Esophagus muscularis mucosa (tissue), 4 donors: ENCODE results near the gene ADD2. TPM values are rescaled to one million over a fixed set of nuclear protein-coding genes. Genes with fewer than 3 reads are reported as not detected.

Source experiments
- DNase-seq: peaks from one replicate; pipeline ENCODE4 v3.0.0-alpha.2; 2017; ENCODE audit errors: extremely low spot score
- H3K27ac ChIP-seq, 4 donors: fragments of 200-600 bp; sonication (generic); replicated peaks in 1 of 4; 1 replicate in 3 of 4; 2 replicates in 1 of 4; pipeline ENCODE4 v1.5.1; 2016 to 2019; ENCODE audit warnings: mild to moderate bottlenecking in 1 of 4
- H3K27me3 ChIP-seq, 4 donors: fragments of 200-600 bp; sonication (generic); one replicate each; pipeline versions ENCODE4 v1.5.1 to v1.6.0; 2016 to 2019
- H3K36me3 ChIP-seq, 4 donors: fragments of 200-600 bp; sonication (generic); one replicate each; pipeline ENCODE4 v1.5.1; 2016 to 2019
- H3K4me1 ChIP-seq, 4 donors: fragments of 200-600 bp; sonication (generic); one replicate each; pipeline ENCODE4 v1.5.1; 2016 to 2019
- H3K4me3 ChIP-seq, 4 donors: fragments of 200-600 bp; sonication (generic); 1 replicate in 2 of 4; 2 replicates in 2 of 4; pipeline ENCODE4 v1.5.1; 2016 to 2019; ENCODE audit warnings: mild to moderate bottlenecking in 4 of 4, moderate library complexity in 1 of 4
- H3K9me3 ChIP-seq, 4 donors: fragments of 200-600 bp; sonication (generic); 1 replicate in 3 of 4; 2 replicates in 1 of 4; pipeline ENCODE4 v1.5.1; 2016 to 2019
- EP300 ChIP-seq: sonication (generic); formaldehyde crosslinking; IDR thresholded peaks from one replicate; pipeline ENCODE4 v1.6.1; 2017; ENCODE audit warnings: antibody characterized with exemption
- POLR2A ChIP-seq: fragments of 450-650 bp; IDR thresholded peaks from one replicate; pipeline ENCODE4 v1.6.1; 2017; ENCODE audit warnings: antibody characterized with exemption, moderate library complexity, mild to moderate bottlenecking, low read depth
- POLR2AphosphoS5 ChIP-seq, 2 donors: sonication (generic); formaldehyde crosslinking; IDR thresholded peaks; one replicate each; pipeline ENCODE4 v1.6.1; 2017; ENCODE audit warnings: antibody characterized with exemption in 2 of 2
- WGBS: methylation state at CpG from one replicate; pipeline ENCODE4 v1.1.5; 2018; 5-methylcytosine and 5-hydroxymethylcytosine counted together
- intact Hi-C: fragments of 100-400 bp; cut with DNase I; formaldehyde crosslinking; loops from one replicate; pipeline ENCODE4 v1.15.1; 2023
- total RNA-seq, 4 donors: library from RNA; depleted of rRNA; stranded (reverse); fragments of >200 nt; gene quantifications; one replicate each; pipeline versions ENCODE4 v1.1.0 to v1.2.1, GENCODE V29; 2016
- TF ChIP-seq, protein P1 (sequence below), 3 experiments: fragments of 200-600 bp in 2 of 3; fragments of 450-650 bp in 1 of 3; sonication (generic) in 2 of 3; IDR thresholded peaks; one replicate each; pipeline ENCODE4 v1.5.1; 2017 to 2019; ENCODE audit warnings: antibody characterized with exemption in 3 of 3, mild to moderate bottlenecking in 2 of 3, moderate library complexity in 1 of 3

Gene ADD2
- total RNA-seq, 4 donors from 2014 or later, result 2.5 to 8.6 (median 5.0) TPM

DNA sequence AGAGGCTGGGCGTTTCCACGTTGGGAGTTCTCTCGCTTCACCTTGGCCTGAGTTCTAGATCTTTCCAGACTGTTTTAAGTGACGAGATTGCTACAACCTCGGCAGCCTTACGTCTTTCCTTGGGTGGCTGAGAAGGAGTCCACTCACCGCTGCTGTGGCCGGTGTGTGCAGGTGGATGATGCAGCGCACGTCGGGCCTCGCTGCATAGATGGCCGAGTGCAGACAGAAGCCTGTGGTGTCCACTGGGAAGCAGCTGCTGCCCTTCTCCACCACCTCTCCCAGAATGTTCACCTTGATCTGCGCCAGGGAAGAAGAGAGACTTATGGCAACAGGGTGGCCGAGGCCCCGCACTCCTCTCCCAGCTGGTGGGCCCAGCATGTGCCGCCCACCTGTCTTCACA is 75.7 kb downstream of the ADD2 start:
- H3K9me3 ChIP-seq, result no peaks in the 10 kb centered on the region
- H3K36me3 ChIP-seq, result no peaks in the 10 kb centered on the region
- H3K4me1 ChIP-seq, result no peaks in the 10 kb centered on the region
- peaks cover 0 to 22% (median 0%) of the 10 kb centered on the region in 4 donors for H3K27me3 ChIP-seq
- TF ChIP-seq, protein P1, sequence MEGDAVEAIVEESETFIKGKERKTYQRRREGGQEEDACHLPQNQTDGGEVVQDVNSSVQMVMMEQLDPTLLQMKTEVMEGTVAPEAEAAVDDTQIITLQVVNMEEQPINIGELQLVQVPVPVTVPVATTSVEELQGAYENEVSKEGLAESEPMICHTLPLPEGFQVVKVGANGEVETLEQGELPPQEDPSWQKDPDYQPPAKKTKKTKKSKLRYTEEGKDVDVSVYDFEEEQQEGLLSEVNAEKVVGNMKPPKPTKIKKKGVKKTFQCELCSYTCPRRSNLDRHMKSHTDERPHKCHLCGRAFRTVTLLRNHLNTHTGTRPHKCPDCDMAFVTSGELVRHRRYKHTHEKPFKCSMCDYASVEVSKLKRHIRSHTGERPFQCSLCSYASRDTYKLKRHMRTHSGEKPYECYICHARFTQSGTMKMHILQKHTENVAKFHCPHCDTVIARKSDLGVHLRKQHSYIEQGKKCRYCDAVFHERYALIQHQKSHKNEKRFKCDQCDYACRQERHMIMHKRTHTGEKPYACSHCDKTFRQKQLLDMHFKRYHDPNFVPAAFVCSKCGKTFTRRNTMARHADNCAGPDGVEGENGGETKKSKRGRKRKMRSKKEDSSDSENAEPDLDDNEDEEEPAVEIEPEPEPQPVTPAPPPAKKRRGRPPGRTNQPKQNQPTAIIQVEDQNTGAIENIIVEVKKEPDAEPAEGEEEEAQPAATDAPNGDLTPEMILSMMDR (IDR thresholded peaks at IDR 0.05), result no peak
- TF ChIP-seq EP300, result no peak
- TF ChIP-seq POLR2A, result no peak
- no peak for TF ChIP-seq POLR2AphosphoS5 (IDR thresholded peaks at IDR 0.05)
- no peak overlapping the region for H3K4me3 ChIP-seq
- no peak for DNase-seq
- intact Hi-C loops, result no loop called here
- 97% methylated on average over 14 of the region's 17 CpGs for WGBS
- H3K27ac ChIP-seq, result no peak overlapping the region

DNA sequence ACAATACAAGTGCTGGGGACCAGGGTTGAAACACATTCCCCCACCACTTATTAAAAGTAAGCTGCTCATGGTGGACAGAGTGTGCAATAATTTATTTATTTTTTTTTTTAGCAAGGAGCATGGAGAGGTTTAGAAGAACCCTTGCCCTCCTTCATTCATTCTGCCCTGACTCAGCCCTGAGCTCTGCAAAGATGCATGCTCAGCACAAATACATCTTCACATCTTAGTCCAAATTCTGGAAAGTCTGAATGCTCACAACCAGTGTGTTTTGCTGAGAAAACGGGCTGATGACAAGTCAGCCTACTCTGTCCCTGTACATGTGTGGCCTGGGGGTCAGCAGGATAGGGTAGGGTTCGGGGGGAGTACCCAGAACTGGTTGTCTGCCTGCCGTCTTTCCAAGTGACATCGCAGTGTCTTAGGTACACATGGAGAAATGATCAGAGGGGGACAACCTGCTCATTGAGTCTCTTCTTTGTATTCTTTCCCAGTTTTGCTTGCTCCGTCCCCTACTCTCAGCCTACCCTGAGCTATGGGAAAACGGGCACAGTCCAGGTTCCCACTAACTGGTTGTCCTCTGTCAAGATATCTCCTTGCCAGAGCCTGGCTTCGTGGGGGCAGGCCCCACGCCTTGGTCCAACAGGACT is 76.4 kb downstream of the ADD2 start:
- no peak for DNase-seq
- intact Hi-C loops, result no loop called here
- Histone ChIP-seq H3K27me3 (peaks cover 0 to 15% (median 0%) of the 10 kb centered on the region in 4 donors), H3K27ac (no peak overlapping the region), H3K4me1 (peaks cover 0 to 6% (median 3%) of the 10 kb centered on the region in 4 donors), H3K4me3 (no peak overlapping the region), H3K9me3 (no peaks in the 10 kb centered on the region), H3K36me3 (no peaks in the 10 kb centered on the region)
- 94% methylated on average over 8 of the region's 8 CpGs for WGBS
- no peak for TF ChIP-seq POLR2AphosphoS5 (IDR thresholded peaks at IDR 0.05)
- TF ChIP-seq, protein P1 (IDR thresholded peaks at IDR 0.05), result no peak
- no peak for TF ChIP-seq EP300
- no peak for TF ChIP-seq POLR2A

DNA sequence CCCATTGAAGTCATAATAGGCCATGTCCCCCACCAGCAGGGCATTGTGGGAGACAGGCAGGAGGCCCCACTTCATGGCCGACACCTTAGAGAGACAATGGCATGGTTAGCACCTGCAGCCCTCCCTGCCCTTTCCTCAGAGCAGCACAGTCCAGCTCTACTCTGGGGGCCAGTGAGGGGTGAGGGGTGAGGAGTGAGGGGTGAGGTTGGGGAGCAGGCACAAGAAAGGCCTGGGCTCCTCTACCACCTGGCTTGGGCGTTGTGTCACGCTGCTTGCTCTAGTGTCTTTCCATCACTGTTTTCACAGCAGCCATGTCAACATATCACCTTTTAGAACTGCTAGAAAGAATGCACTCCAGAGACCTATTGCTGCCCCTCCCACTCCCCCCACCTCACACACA is 77.2 kb downstream of the ADD2 start:
- Histone ChIP-seq H3K27ac (no peak overlapping the region), H3K9me3 (no peaks in the 10 kb centered on the region), H3K36me3 (no peaks in the 10 kb centered on the region), H3K4me1 (peaks cover 0 to 7% (median 3%) of the 10 kb centered on the region in 4 donors), H3K27me3 (peaks cover 0 to 11% (median 0%) of the 10 kb centered on the region in 4 donors), H3K4me3 (no peak overlapping the region)
- TF ChIP-seq POLR2A (no peak), POLR2AphosphoS5 (IDR thresholded peaks at IDR 0.05) (no peak), EP300 (no peak)
- TF ChIP-seq, protein P1 (IDR thresholded peaks at IDR 0.05), result no peak
- 87% methylated on average over 3 of the region's 3 CpGs for WGBS
- no peak for DNase-seq
- intact Hi-C loops, result no loop called here

DNA sequence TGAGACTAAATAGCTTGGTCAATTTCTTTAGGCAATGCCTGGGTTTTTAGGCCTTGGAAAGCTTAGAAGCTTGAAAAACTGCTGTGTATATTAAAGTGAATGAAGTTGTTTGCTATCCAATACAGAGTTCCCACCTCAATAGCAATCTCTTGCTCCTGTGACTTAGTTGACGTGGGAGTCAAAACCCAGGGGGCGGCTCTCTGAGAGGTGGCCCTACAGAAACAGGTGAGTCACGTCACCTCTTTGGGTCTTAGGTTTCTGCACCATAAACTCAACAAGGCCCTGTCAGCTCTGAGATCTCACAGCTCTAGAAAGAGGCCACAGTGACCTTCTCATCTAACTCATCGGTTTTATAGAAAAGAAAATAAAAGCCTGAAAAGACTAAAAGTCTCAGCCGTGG is 79.6 kb downstream of the ADD2 start:
- intact Hi-C loops, result no loop called here
- Histone ChIP-seq H3K27me3 (no peaks in the 10 kb centered on the region), H3K4me1 (peaks cover 0 to 7% (median 3%) of the 10 kb centered on the region in 4 donors), H3K9me3 (no peaks in the 10 kb centered on the region), H3K4me3 (no peak overlapping the region), H3K36me3 (no peaks in the 10 kb centered on the region), H3K27ac (no peak overlapping the region)
- TF ChIP-seq POLR2AphosphoS5 (IDR thresholded peaks at IDR 0.05) (no peak), POLR2A (no peak), EP300 (no peak)
- TF ChIP-seq, protein P1 (IDR thresholded peaks at IDR 0.05), result no peak
- WGBS, result 87% methylated on average over 5 of the region's 5 CpGs
- no peak for DNase-seq

DNA sequence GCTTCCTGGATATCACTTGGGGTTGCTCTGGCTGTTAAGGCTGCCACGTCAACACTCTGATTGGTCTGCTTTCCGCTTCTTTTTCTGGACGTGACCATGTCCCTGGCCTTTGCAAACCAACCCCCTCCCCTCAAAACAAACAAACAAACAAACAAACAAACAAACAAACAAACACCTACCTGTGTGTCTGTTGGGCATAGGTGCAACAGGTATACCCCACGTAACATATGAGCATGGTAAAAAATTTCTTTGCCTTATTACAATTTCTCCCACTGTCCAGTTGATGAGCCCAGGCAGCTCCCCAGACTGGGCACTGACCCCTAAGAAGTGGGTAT is 80.6 kb downstream of the ADD2 start:
- 96% methylated on average over 4 of the region's 4 CpGs for WGBS
- no peak for DNase-seq
- intact Hi-C loops, result no loop called here

More for the DNA sequence above, 80.6 kb downstream of the ADD2 start:
- H3K27ac ChIP-seq, result no peak overlapping the region
- no peaks in the 10 kb centered on the region for H3K36me3 ChIP-seq
- H3K9me3 ChIP-seq, result no peaks in the 10 kb centered on the region
- peaks cover 0 to 7% (median 3%) of the 10 kb centered on the region in 4 donors for H3K4me1 ChIP-seq
- no peak overlapping the region for H3K4me3 ChIP-seq
- H3K27me3 ChIP-seq, result no peaks in the 10 kb centered on the region
- TF ChIP-seq, protein P1 (IDR thresholded peaks at IDR 0.05), result no peak
- TF ChIP-seq POLR2AphosphoS5 (IDR thresholded peaks at IDR 0.05) (no peak), EP300 (no peak), POLR2A (no peak)
